ENCODE results near the gene DNAJC24. TPM values are rescaled to one million over a fixed set of nuclear protein-coding genes. Genes with fewer than 3 reads are reported as not detected.

Gene DNAJC24
- total and polyA plus RNA-seq, 4 donors: 3.8 to 16.8 (median 6.2) TPM

- no peaks in the 10 kb centered on the region for H3K36me3 ChIP-seq (ENCODE audit: control insufficient read depth in 4 of 4, insufficient read depth in 3 of 4, low read depth in 1 of 4, low read length in 3 of 4)
- H3K4me1 ChIP-seq (ENCODE audit: control insufficient read depth in 4 of 4, insufficient read depth in 4 of 4, low read length in 3 of 4): no peaks in the 10 kb centered on the region
- WGBS: 98% methylated on average over 3 of the region's 3 CpGs
- no peak for DNase-seq (ENCODE audit: low spot score)
- TF ChIP-seq HNF4A (conservative IDR thresholded peaks at IDR 0.05): no peak
- TF ChIP-seq FOXA1 (IDR thresholded peaks at IDR 0.05): no peak
- no peak for TF ChIP-seq JUND (IDR thresholded peaks at IDR 0.05)
- TF ChIP-seq ATF3 (IDR thresholded peaks at IDR 0.05): no peak
- TF ChIP-seq NR2F2 (IDR thresholded peaks at IDR 0.05): no peak
- TF ChIP-seq FOXA2 (IDR thresholded peaks at IDR 0.05): no peak
- TF ChIP-seq RXRA (IDR thresholded peaks at IDR 0.05): no peak
- no peak for TF ChIP-seq YY1 (IDR thresholded peaks at IDR 0.05)
- no peaks in the 10 kb centered on the region for H3K9me3 ChIP-seq (ENCODE audit: control insufficient read depth in 4 of 4, low read length in 3 of 4)
- H3K27me3 ChIP-seq (ENCODE audit: control insufficient read depth in 4 of 4, insufficient read depth in 4 of 4, low read length in 3 of 4): no peaks in the 10 kb centered on the region
- no peak overlapping the region for H3K9ac ChIP-seq (ENCODE audit: low read depth in 1 of 2, low read length in 2 of 2)
- H3K4me3 ChIP-seq (ENCODE audit: low read depth in 1 of 3, low read length in 3 of 3): no peak overlapping the region
- no peak overlapping the region for H3K27ac ChIP-seq (ENCODE audit: low read depth in 1 of 2, low read length in 2 of 2)
Observed at GRCh38 chr11:31480930-31481329, 111.3 kb downstream of the DNAJC24 start.

Other genes with a start within 250 kb of the DNAJC24 start
- gene DCDC1, start 121 bp upstream of the DNAJC24 start, total RNA-seq: 1 to 10 TPM; 1.9 to 3.5 TPM
- 1 to 10 TPM in 1 of 2 donors, under 1 TPM in 1; 0.38 to 2.0 TPM for gene DCDC1, start 121 bp upstream of the DNAJC24 start, polyA plus RNA-seq
- gene IMMP1L, start 139.8 kb downstream of the DNAJC24 start, total RNA-seq: 10 to 100 TPM in 1 of 2 donors, 1 to 10 TPM in 1; 10.0 to 28.1 TPM
- gene IMMP1L, start 139.8 kb downstream of the DNAJC24 start, polyA plus RNA-seq: 10 to 100 TPM in 1 of 2 donors, 1 to 10 TPM in 1; 8.2 to 20.4 TPM
- gene ELP4, start 139.9 kb downstream of the DNAJC24 start, total RNA-seq: 10 to 100 TPM; 16.1 to 18.8 TPM
- 1 to 10 TPM; 6.0 to 8.8 TPM for gene ELP4, start 139.9 kb downstream of the DNAJC24 start, polyA plus RNA-seq